Measurements from ENCODE around the gene SCTR. TPM values are rescaled to one million over a fixed set of nuclear protein-coding genes. Genes with fewer than 3 reads are reported as not detected.

SCTR gene
- total and polyA plus RNA-seq, 2 of the 13 experiments (the other 11 are each of a cell fraction or from before 2014, with no cell fraction given): not detected

DNA sequence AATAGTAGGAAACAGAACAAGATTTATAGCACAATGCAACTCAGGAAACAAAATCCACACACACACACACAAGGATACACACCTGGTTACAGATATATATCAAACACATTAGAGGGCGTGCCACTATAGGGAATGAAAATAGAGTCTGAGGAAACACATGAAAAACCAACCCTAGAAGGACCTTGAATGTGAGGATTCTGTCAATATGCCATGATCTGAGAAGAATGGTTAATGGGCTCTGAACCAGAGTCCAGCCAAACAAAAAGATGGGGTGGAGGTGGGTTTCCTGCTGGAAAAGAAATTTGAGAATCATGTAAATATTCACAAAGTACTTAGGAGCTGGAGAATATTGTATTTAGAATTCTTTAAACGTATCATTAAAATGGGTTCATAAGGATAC, 100.5 kb downstream of the SCTR start:
- ChIA-PET POLR2A (interaction anchor here (1.2 to 1.7 kb wide), 4 partner anchors 9 to 57 kb away, joined by 3 to 7 read pairs (median 4); partner anchors contain the start of genes C2orf76 and DBI), CTCF (ENCODE audit: low intra/inter-chr PET ratio, low total read pairs) (no interaction called here)
- FAIRE-seq: no peak
- TF ChIP-seq ZNF354B (CRISPR knock-in tag; IDR thresholded peaks at IDR 0.05): no peak
- TF ChIP-seq, protein P1, sequence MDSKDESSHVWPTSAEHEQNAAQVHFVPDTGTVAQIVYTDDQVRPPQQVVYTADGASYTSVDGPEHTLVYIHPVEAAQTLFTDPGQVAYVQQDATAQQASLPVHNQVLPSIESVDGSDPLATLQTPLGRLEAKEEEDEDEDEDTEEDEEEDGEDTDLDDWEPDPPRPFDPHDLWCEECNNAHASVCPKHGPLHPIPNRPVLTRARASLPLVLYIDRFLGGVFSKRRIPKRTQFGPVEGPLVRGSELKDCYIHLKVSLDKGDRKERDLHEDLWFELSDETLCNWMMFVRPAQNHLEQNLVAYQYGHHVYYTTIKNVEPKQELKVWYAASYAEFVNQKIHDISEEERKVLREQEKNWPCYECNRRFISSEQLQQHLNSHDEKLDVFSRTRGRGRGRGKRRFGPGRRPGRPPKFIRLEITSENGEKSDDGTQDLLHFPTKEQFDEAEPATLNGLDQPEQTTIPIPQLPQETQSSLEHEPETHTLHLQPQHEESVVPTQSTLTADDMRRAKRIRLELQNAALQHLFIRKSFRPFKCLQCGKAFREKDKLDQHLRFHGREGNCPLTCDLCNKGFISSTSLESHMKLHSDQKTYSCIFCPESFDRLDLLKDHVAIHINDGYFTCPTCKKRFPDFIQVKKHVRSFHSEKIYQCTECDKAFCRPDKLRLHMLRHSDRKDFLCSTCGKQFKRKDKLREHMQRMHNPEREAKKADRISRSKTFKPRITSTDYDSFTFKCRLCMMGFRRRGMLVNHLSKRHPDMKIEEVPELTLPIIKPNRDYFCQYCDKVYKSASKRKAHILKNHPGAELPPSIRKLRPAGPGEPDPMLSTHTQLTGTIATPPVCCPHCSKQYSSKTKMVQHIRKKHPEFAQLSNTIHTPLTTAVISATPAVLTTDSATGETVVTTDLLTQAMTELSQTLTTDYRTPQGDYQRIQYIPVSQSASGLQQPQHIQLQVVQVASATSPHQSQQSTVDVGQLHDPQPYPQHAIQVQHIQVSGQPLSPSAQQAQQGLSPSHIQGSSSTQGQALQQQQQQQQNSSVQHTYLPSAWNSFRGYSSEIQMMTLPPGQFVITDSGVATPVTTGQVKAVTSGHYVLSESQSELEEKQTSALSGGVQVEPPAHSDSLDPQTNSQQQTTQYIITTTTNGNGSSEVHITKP (CRISPR knock-in tag; IDR thresholded peaks at IDR 0.05; ENCODE audit: low read depth): peak; percentile 68; the same call in 1 of the 2 replicates
- TF ChIP-seq ZNF749 (CRISPR knock-in tag; IDR thresholded peaks at IDR 0.05; ENCODE audit: borderline replicate concordance): no peak
- TF ChIP-seq ZNF660 (CRISPR knock-in tag; IDR thresholded peaks at IDR 0.05; ENCODE audit: borderline replicate concordance, low read depth): no peak
- TF ChIP-seq, protein P2, sequence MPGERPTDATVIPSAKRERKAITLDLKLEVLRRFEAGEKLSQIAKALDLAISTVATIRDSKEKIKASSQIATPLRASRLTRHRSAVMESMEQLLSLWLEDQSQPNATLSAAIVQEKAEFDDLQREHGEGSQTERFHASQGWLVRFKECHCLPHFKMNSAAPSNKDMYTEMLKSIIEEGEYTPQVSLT (CRISPR knock-in tag; IDR thresholded peaks at IDR 0.05; ENCODE audit: borderline replicate concordance, low read depth): no peak
- no peak for TF ChIP-seq SRSF1 (optimal IDR thresholded peaks at IDR 0.05; ENCODE audit: low read depth, low read length)
- TF ChIP-seq SIN3B (IDR thresholded peaks at IDR 0.05; ENCODE audit: low read length): no peak
- TF ChIP-seq, protein P3, sequence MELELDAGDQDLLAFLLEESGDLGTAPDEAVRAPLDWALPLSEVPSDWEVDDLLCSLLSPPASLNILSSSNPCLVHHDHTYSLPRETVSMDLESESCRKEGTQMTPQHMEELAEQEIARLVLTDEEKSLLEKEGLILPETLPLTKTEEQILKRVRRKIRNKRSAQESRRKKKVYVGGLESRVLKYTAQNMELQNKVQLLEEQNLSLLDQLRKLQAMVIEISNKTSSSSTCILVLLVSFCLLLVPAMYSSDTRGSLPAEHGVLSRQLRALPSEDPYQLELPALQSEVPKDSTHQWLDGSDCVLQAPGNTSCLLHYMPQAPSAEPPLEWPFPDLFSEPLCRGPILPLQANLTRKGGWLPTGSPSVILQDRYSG (CRISPR knock-in tag; IDR thresholded peaks at IDR 0.05): no peak
- TF ChIP-seq IKZF4 (CRISPR knock-in tag; IDR thresholded peaks at IDR 0.05; ENCODE audit: borderline replicate concordance, low read depth, not compliant biosample characterization): no peak
- TF ChIP-seq ETV6 (CRISPR knock-in tag; conservative IDR thresholded peaks at IDR 0.05): no peak
- no peak for TF ChIP-seq ZSCAN29 (CRISPR knock-in tag; conservative IDR thresholded peaks at IDR 0.05)
- no peak for TF ChIP-seq REL (CRISPR knock-in tag; conservative IDR thresholded peaks at IDR 0.05)
- no peak for TF ChIP-seq AHR (CRISPR knock-in tag; IDR thresholded peaks at IDR 0.05)
- TF ChIP-seq, protein P4, sequence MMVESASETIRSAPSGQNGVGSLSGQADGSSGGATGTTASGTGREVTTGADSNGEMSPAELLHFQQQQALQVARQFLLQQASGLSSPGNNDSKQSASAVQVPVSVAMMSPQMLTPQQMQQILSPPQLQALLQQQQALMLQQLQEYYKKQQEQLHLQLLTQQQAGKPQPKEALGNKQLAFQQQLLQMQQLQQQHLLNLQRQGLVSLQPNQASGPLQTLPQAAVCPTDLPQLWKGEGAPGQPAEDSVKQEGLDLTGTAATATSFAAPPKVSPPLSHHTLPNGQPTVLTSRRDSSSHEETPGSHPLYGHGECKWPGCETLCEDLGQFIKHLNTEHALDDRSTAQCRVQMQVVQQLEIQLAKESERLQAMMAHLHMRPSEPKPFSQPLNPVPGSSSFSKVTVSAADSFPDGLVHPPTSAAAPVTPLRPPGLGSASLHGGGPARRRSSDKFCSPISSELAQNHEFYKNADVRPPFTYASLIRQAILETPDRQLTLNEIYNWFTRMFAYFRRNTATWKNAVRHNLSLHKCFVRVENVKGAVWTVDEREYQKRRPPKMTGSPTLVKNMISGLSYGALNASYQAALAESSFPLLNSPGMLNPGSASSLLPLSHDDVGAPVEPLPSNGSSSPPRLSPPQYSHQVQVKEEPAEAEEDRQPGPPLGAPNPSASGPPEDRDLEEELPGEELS (CRISPR knock-in tag; IDR thresholded peaks at IDR 0.05): no peak
- TF ChIP-seq SP140L (CRISPR knock-in tag; IDR thresholded peaks at IDR 0.05; ENCODE audit: borderline replicate concordance): no peak

More for the DNA sequence above, 100.5 kb downstream of the SCTR start:
- ATAC-seq: no peak
- Histone ChIP-seq H3K27ac (ENCODE audit: extremely low read length, insufficient read depth, low read length) (no peak overlapping the region), H3K4me3 (replicated peaks in 1 of 3; ENCODE audit: insufficient read depth in 1 of 3, low read depth in 2 of 3, low read length in 3 of 3) (no peak overlapping the region), H3K9ac (ENCODE audit: insufficient read depth, low read depth, low read length) (no peak overlapping the region), H3K79me2 (ENCODE audit: insufficient read depth, low read length) (no peaks in the 10 kb centered on the region), H3K9me3 (ENCODE audit: low read length) (peaks cover 12% of the 10 kb centered on the region), H4K20me1 (ENCODE audit: insufficient read depth, low read length) (no peaks in the 10 kb centered on the region), H3K36me3 (replicated peaks in 1 of 2; ENCODE audit: control insufficient read depth in 1 of 2, insufficient read depth in 2 of 2, low read length in 2 of 2) (no peaks in the 10 kb centered on the region), H3K4me1 (ENCODE audit: insufficient read depth, low read length) (peaks cover 89% of the 10 kb centered on the region), H3K4me2 (ENCODE audit: low read depth, low read length) (peak overlapping the region; percentile 97), H2AFZ (ENCODE audit: low read length) (no peak overlapping the region), H3K27me3 (ENCODE audit: control insufficient read depth in 1 of 2, insufficient read depth in 2 of 2, low read length in 2 of 2) (no peaks in the 10 kb centered on the region; a peak in 2 of 5 replicates)
- intact Hi-C loops (cut with micrococcal nuclease; ENCODE audit: unreplicated experiment) (no loop called here), in situ Hi-C loops (cut with HindIII; ENCODE audit: extremely low pct_ligation_motif_present, low pct_unique_long_range_greater_than_20kb) (no loop called here)
- DNase-seq (ENCODE audit: low spot score): no peak
- 37% methylated on average over 2 of the region's 2 CpGs for WGBS (ENCODE audit: low lambda C conversion rate)
- no TSS peak for BruUV-seq (replicated peaks)
